GM19043 (cell line): ENCODE data around the gene CSTA.
A peak's percentile ranks its signal among the peaks of the same experiment; 100 is the strongest.

Experiments used
- ATAC-seq: cut with Tn5 transposase; IDR thresholded peaks from one replicate; pipeline ENCODE4 v1.9.1; 2021; ENCODE audit warnings: low read depth; ENCODE audit not compliant: unreplicated experiment

CSTA gene

GRCh38 chr3:122324871-122325323, at the start of gene CSTA:
CSTA (plus strand) TSS chr3:122325248; CDS start chr3:122325293, 45 bp downstream.
- no peak for ATAC-seq

GRCh38 chr3:122281891-122282290, 43.2 kb upstream of the CSTA start:
- ATAC-seq, result no peak

GRCh38 chr3:122283796-122284445, 41.1 kb upstream of the CSTA start:
- ATAC-seq, result no peak

- no peak for ATAC-seq
Measured at GRCh38 chr3:122284486-122284885, 40.6 kb upstream of the CSTA start.

GRCh38 chr3:122294359-122294758, 30.7 kb upstream of the CSTA start:
- ATAC-seq, result no peak

- no peak for ATAC-seq
Measured at GRCh38 chr3:122295266-122296062, 29.6 kb upstream of the CSTA start.

GRCh38 chr3:122298239-122298638, 26.8 kb upstream of the CSTA start:
- peak; percentile 66 for ATAC-seq

- ATAC-seq, result no peak
Measured at GRCh38 chr3:122299215-122299614, 25.8 kb upstream of the CSTA start.

- ATAC-seq, result no peak
Measured at GRCh38 chr3:122299872-122300460, 25.1 kb upstream of the CSTA start.

- ATAC-seq, result no peak
Measured at GRCh38 chr3:122301063-122301462, 24.0 kb upstream of the CSTA start.

GRCh38 chr3:122305818-122306621, 19.0 kb upstream of the CSTA start:
- no peak for ATAC-seq

- no peak for ATAC-seq
Measured at GRCh38 chr3:122306622-122306953, 18.5 kb upstream of the CSTA start.

GRCh38 chr3:122307094-122307687, 17.9 kb upstream of the CSTA start:
- ATAC-seq, result no peak

GRCh38 chr3:122307976-122308375, 17.1 kb upstream of the CSTA start:
- ATAC-seq, result no peak

- no peak for ATAC-seq
Measured at GRCh38 chr3:122310361-122310760, 14.7 kb upstream of the CSTA start.

- no peak for ATAC-seq
Measured at GRCh38 chr3:122312826-122313225, 12.2 kb upstream of the CSTA start.

- ATAC-seq, result no peak
Measured at GRCh38 chr3:122313281-122313680, 11.8 kb upstream of the CSTA start.

- ATAC-seq, result no peak
Measured at GRCh38 chr3:122314228-122314876, 10.7 kb upstream of the CSTA start.

- ATAC-seq, result no peak
Measured at GRCh38 chr3:122315619-122316018, 9.4 kb upstream of the CSTA start.

GRCh38 chr3:122316368-122316767, 8.7 kb upstream of the CSTA start:
- no peak for ATAC-seq
